Measurements from ENCODE around the gene GFI1B. TPM values are rescaled to one million over a fixed set of nuclear protein-coding genes. Genes with fewer than 3 reads are reported as not detected.

The GFI1B gene
- under 1 TPM in 1 of 4 donors, not detected in 3; 0.14 TPM for total RNA-seq

DNA sequence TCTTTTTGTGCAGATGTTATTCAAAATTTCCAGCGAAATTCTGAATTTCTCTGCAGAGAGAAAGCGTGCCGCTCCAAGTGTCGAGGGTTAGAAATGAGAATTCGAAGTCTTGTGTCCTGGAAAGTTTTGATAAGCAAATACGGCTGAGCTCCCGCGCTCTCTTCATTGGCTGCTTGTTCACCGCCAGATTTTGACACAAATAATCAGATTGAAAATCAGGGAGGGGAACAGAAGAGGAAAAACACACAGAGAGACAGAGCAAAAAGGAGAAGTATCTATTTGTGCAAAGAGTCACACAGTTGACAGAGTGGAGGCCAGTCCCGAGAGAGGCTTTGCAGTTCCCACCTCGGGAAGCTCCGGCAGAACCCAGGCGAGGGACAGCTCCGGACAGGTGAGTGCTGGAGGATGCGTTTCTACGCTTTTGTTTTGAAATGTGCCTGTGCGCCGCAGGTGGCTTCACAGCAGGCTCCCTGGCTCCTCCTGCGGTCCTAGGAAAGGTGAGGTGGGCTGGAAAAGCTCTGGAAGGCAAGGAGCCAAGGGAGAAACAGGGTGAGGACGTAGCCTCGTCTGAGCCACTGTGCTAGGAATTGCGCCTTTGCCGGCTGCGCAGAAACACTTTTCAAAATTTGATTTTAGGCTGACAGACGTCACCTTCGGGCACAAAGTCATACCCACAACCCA lies at the start of gene GFI1B:
TSS of gene GFI1B (plus strand) at position 244 of the 681 bp plus-strand sequence. CDS start 7,985 bp downstream, outside the sequence.
- no peak for DNase-seq
- no peaks in the 10 kb centered on the region for H3K9me3 ChIP-seq
- TF ChIP-seq POLR2A (IDR thresholded peaks at IDR 0.05) (no peak), CTCF (IDR thresholded peaks at IDR 0.05) (no peak)
- intact Hi-C loops (cut with DNase I; ENCODE audit: low total_unique reads), result no loop called here
- no peaks in the 10 kb centered on the region for H3K4me1 ChIP-seq
- no peak within 1 kb of the TSS for H3K4me3 ChIP-seq
- no peak within 1 kb of the TSS for H3K27ac ChIP-seq
- no peaks in the 10 kb centered on the region for H3K36me3 ChIP-seq
- peaks cover 0 to 18% of the 10 kb centered on the region in 2 donors for H3K27me3 ChIP-seq

- DNase-seq, result no peak
- intact Hi-C loops (cut with DNase I; ENCODE audit: low total_unique reads), result no loop called here
- Histone ChIP-seq H3K4me1 (no peaks in the 10 kb centered on the region), H3K27me3 (no peaks in the 10 kb centered on the region), H3K4me3 (no peak overlapping the region), H3K27ac (no peak overlapping the region), H3K9me3 (no peaks in the 10 kb centered on the region), H3K36me3 (no peaks in the 10 kb centered on the region)
- no peak for TF ChIP-seq POLR2A (IDR thresholded peaks at IDR 0.05)
- no peak for TF ChIP-seq CTCF (IDR thresholded peaks at IDR 0.05)
Observed at GRCh38 chr9:132931178-132931735, 47.2 kb upstream of the GFI1B start.

DNA sequence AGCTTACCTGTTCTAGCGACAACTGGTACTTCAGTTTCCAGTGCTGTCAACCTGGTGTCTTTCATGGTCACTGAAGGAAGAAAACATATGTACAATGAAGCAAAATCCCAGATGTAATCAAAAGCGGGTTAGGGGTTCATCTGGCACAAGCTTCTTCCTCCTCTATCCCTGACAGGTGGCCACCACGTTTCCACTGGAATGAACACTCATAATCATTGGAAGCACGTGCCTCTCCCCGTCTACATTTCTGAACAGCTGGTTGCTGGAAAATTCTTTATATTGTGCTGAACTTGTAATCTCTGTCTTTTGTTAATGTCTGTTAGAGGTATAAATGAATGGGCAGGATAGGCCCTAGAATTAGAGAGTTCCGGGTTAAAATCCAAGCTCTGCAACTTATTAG lies 43.5 kb upstream of the GFI1B start:
- intact Hi-C loops (cut with DNase I; ENCODE audit: low total_unique reads), result no loop called here
- Histone ChIP-seq H3K9me3 (no peaks in the 10 kb centered on the region), H3K27me3 (no peaks in the 10 kb centered on the region), H3K4me3 (no peak overlapping the region), H3K36me3 (no peaks in the 10 kb centered on the region), H3K27ac (no peak overlapping the region), H3K4me1 (no peaks in the 10 kb centered on the region)
- no peak for TF ChIP-seq CTCF (IDR thresholded peaks at IDR 0.05)
- TF ChIP-seq POLR2A (IDR thresholded peaks at IDR 0.05), result no peak
- no peak for DNase-seq

- H3K36me3 ChIP-seq, result no peaks in the 10 kb centered on the region
- H3K4me3 ChIP-seq, result no peak overlapping the region
- H3K4me1 ChIP-seq, result peaks cover 0 to 5% of the 10 kb centered on the region in 2 donors
- no peaks in the 10 kb centered on the region for H3K9me3 ChIP-seq
- no peaks in the 10 kb centered on the region for H3K27me3 ChIP-seq
- no peak for DNase-seq
- H3K27ac ChIP-seq, result no peak overlapping the region
- intact Hi-C loops (cut with DNase I; ENCODE audit: low total_unique reads), result no loop called here
- TF ChIP-seq CTCF (IDR thresholded peaks at IDR 0.05), result no peak
- TF ChIP-seq POLR2A (IDR thresholded peaks at IDR 0.05), result no peak
Observed at GRCh38 chr9:132937463-132937901, 41.0 kb upstream of the GFI1B start.

DNA sequence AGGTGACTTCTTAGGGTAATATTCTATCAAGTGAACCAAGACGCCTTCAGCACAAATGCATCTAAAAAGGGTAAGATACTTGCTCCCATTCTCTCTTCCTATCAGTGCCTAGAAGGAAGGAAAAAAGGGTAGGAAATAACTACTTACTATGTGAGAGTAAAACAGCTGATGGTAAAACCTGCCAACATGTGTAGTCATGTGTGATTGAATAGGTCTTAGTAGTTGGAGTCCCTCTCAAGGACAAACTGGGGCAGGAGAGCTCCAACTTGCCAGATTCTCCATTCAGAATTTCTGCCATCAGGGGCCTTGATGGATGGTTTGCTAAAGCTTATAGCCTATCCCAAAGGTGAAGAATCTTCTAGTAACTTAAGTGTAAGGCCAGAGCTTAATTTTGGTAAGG lies 39.3 kb upstream of the GFI1B start:
- no peak for DNase-seq
- intact Hi-C loops (cut with DNase I; ENCODE audit: low total_unique reads), result no loop called here
- TF ChIP-seq CTCF (IDR thresholded peaks at IDR 0.05), result no peak
- no peak for TF ChIP-seq POLR2A (IDR thresholded peaks at IDR 0.05)
- Histone ChIP-seq H3K27ac (no peak overlapping the region), H3K9me3 (no peaks in the 10 kb centered on the region), H3K4me1 (peaks cover 0 to 5% of the 10 kb centered on the region in 2 donors), H3K4me3 (no peak overlapping the region), H3K27me3 (no peaks in the 10 kb centered on the region), H3K36me3 (no peaks in the 10 kb centered on the region)
